Measurements from ENCODE around the gene NRN1L. TPM values are rescaled to one million over a fixed set of nuclear protein-coding genes. Genes with fewer than 3 reads are reported as not detected.
"Not testable (repeated sequence)": the region's sequence is repeated elsewhere in the genome, so short reads cannot be mapped to it uniquely, and the experiment has no call there.

Gene NRN1L
- total RNA-seq, 1 donor = not detected

GRCh38 chr16:67861877-67862276 lies 22.8 kb upstream of the NRN1L start:
- TF ChIP-seq CTCF (IDR thresholded peaks at IDR 0.05; ENCODE audit: insufficient read depth, low read depth, low read length) = no peak
- DNase-seq (ENCODE audit: low read depth) = no peak
- H3K4me3 ChIP-seq (ENCODE audit: low read depth, low read length) = no peak overlapping the region

GRCh38 chr16:67862623-67863583 lies 21.8 kb upstream of the NRN1L start:
- peak; percentile 64 for DNase-seq (ENCODE audit: low read depth)
- no peak for TF ChIP-seq CTCF (IDR thresholded peaks at IDR 0.05; ENCODE audit: insufficient read depth, low read depth, low read length)
- H3K4me3 ChIP-seq (ENCODE audit: low read depth, low read length) = no peak overlapping the region

DNA sequence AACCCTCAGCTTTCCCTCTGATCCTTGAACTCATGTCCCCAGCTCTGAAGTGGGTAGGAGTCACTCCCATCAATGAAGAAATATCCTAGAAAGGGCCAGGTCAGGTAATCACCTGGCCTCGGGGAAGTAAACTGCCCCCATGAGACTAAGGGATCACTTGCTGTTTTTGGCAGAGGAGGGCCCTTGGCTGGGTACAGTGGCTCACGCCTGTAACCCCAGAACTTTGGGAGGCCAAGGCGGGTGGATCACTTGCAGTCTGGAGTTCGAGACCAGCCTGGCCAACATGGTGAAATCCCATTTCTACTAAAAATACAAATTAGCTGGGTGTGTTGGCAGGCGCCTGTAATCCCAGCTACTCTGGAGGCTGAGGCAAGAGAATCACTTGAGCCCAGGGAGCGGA lies 20.6 kb upstream of the NRN1L start:
- not testable (repeated sequence) for H3K4me3 ChIP-seq (ENCODE audit: low read depth, low read length); DNase-seq (ENCODE audit: low read depth)

DNA sequence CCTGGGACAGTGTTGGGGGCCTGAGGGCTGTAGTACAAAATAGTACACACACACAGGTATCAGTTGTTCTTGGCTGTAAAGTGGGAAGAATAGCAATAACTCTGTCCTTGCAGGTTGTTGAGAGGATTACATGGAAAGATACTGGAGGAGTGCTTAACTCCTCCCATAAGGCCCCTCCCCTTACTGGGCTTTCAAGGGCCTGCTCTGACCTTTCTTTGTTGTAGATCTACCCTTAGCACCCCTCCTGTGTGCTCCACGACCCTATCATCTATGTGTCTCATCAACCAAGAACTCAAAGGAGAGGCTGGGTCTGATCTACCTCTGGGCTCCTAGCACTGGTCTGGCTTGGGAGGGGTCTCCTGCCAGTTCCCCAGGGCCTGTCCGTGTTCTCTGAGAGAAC lies 20.1 kb upstream of the NRN1L start:
- no peak overlapping the region for H3K4me3 ChIP-seq (ENCODE audit: low read depth, low read length)
- TF ChIP-seq CTCF (IDR thresholded peaks at IDR 0.05; ENCODE audit: insufficient read depth, low read depth, low read length) = no peak
- no peak for DNase-seq (ENCODE audit: low read depth)

- H3K4me3 ChIP-seq (ENCODE audit: low read depth, low read length) = no peak overlapping the region
- peak; percentile 57 for DNase-seq (ENCODE audit: low read depth)
- TF ChIP-seq CTCF (IDR thresholded peaks at IDR 0.05; ENCODE audit: insufficient read depth, low read depth, low read length) = peak; percentile 55
These were observed 19.4 kb upstream of the NRN1L start for GRCh38 chr16:67865318-67865717.

- H3K4me3 ChIP-seq (ENCODE audit: low read depth, low read length) = no peak overlapping the region
- no peak for DNase-seq (ENCODE audit: low read depth)
- TF ChIP-seq CTCF (IDR thresholded peaks at IDR 0.05; ENCODE audit: insufficient read depth, low read depth, low read length) = no peak
These were observed 16.4 kb upstream of the NRN1L start for GRCh38 chr16:67868290-67868689.

DNA sequence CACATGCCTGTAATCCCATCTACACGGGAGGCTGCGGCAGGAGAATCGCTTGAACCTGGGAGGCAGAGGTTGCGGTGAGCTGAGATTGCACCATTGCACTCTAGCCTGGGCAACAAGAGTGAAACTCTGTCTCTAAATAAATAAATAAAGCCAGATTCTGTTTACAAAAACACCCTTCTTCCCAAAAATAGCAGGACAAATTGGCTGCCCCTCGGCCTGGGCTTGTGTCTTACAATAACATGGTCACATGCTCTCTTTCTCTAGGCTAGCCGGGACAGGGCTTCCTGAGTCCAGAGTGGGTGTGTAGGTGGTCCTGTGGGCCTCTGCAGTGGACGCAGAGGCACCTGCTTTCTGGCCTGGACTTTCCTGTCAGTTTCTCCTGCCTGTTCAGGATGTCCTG lies 15.0 kb upstream of the NRN1L start:
- no peak overlapping the region for H3K4me3 ChIP-seq (ENCODE audit: low read depth, low read length)
- no peak for DNase-seq (ENCODE audit: low read depth)
- TF ChIP-seq CTCF (IDR thresholded peaks at IDR 0.05; ENCODE audit: insufficient read depth, low read depth, low read length) = no peak

Data from fibroblast of villous mesenchyme (primary cell).